ENCODE data around the gene HCN4. TPM values are rescaled to one million over a fixed set of nuclear protein-coding genes. Genes with fewer than 3 reads are reported as not detected.

Gene HCN4
- total and polyA plus RNA-seq, 2 of the 8 experiments (the other 6 are each of a cell fraction or from before 2014, with no cell fraction given) = 3.7 to 8.5 TPM

DNA sequence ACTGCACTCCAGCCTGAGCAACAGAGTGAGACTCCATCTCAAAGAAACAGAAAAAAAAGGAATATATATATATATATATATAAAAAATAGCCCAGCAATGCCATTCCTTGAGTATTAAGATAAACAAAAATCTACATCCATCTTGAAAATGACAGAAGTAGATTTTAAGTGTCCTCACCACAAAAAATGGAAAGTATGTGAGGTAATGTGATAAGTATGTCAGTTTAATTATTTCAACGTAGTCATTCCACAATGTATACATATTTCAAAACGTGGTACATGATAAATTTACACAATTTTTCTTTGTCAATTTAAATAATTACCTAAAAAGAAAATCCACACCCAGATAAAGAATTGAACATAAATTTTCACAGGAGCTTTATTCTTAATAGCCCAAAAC is 54.9 kb downstream of the HCN4 start:
- TF ChIP-seq CBX8 (IDR thresholded peaks at IDR 0.05; ENCODE audit: borderline replicate concordance, low read depth, low read length) = no peak
- no peaks in the 10 kb centered on the region for H3K79me1 ChIP-seq (ENCODE audit: low read depth, low read length)
- no peak overlapping the region for H3K23ac ChIP-seq (ENCODE audit: insufficient read length)
- H4K8ac ChIP-seq (ENCODE audit: extremely low read depth, insufficient read depth, low read length) = no peak overlapping the region
- no peak overlapping the region for H2BK20ac ChIP-seq (ENCODE audit: low read length)
- FAIRE-seq (no peak), DNase-seq (ENCODE audit: low read depth in 1 of 2, low spot score in 2 of 2) (no peak)
- ChIA-PET POLR2A (ENCODE audit: partially characterized antibody) (no interaction called here), CTCF (ENCODE audit: partially characterized antibody) (interaction anchor here (1.0 to 1.7 kb wide), 2 partner anchors 11 to 150 kb away, joined by 3 to 4 read pairs; no protein-coding TSS in a partner anchor)
- H3K56ac ChIP-seq (replicated peaks; ENCODE audit: insufficient read length, low read depth, low read length) = no peak overlapping the region
- no peaks in the 10 kb centered on the region for H3K27me3 ChIP-seq (replicated peaks in 1 of 4; ENCODE audit: control insufficient read depth in 3 of 4, extremely low read depth in 1 of 4, insufficient read depth in 3 of 4, low read length in 3 of 4)
- H3K27ac ChIP-seq (ENCODE audit: low read depth, low read length) = no peak overlapping the region
- no peak overlapping the region for H4K5ac ChIP-seq (ENCODE audit: insufficient read length, low read depth, low read length)
- no peak overlapping the region for H2BK120ac ChIP-seq (replicated peaks; ENCODE audit: low read depth, low read length)
- no peak overlapping the region for H3K4me3 ChIP-seq (ENCODE audit: extremely low read depth in 1 of 4, insufficient read depth in 2 of 4, low read depth in 3 of 4, low read length in 4 of 4)
- no peak overlapping the region for H3K4ac ChIP-seq (replicated peaks; ENCODE audit: insufficient read length, low read depth, low read length)
- no peaks in the 10 kb centered on the region for H3K36me3 ChIP-seq (ENCODE audit: control insufficient read depth in 2 of 4, insufficient read depth in 4 of 4, low read length in 3 of 4)
- H2AK5ac ChIP-seq (ENCODE audit: low read depth, low read length) = no peak overlapping the region
- no peaks in the 10 kb centered on the region for H3K79me2 ChIP-seq (ENCODE audit: control insufficient read depth in 1 of 2, insufficient read depth in 2 of 2, low read length in 2 of 2)
- H3K23me2 ChIP-seq (ENCODE audit: low read depth, low read length) = no peaks in the 10 kb centered on the region; the same call in 1 of the 2 replicates
- no peak overlapping the region for H4K91ac ChIP-seq (replicated peaks; ENCODE audit: insufficient read length, low read length)
- no peak overlapping the region for H2BK5ac ChIP-seq (ENCODE audit: low read depth, low read length)
- no peak overlapping the region for H3K9ac ChIP-seq (replicated peaks in 1 of 4; ENCODE audit: extremely low read depth in 1 of 4, low read depth in 3 of 4, low read length in 3 of 4)
- no peak overlapping the region for H3K18ac ChIP-seq (ENCODE audit: extremely low read depth, low read length)
- H2AFZ ChIP-seq (ENCODE audit: low read length) = no peak overlapping the region
- H3K14ac ChIP-seq (ENCODE audit: insufficient read length) = no peak overlapping the region
- no peaks in the 10 kb centered on the region for H3K9me3 ChIP-seq (ENCODE audit: insufficient read depth in 2 of 2, low read depth in 1 of 2, low read length in 1 of 2)
- H2BK12ac ChIP-seq (ENCODE audit: low read depth, low read length) = no peak overlapping the region
- no peak overlapping the region for H3K4me2 ChIP-seq (ENCODE audit: insufficient read depth in 1 of 2, low read depth in 2 of 2, low read length in 2 of 2)
- peaks cover 0 to 11% (median 8%) of the 10 kb centered on the region in 4 experiments; a peak in 5 of 7 replicates for H3K4me1 ChIP-seq (replicated peaks in 1 of 4; ENCODE audit: control insufficient read depth in 3 of 4, insufficient read depth in 4 of 4, low read length in 3 of 4)
- 81% methylated on average over 2 of the region's 2 CpGs; no CpG with 5 or more reads in 1 of the 2 experiments for WGBS, 2 experiments (ENCODE audit: extremely low coverage in 1 of 2, insufficient coverage in 1 of 2, insufficient read length in 1 of 2, insufficient replicate concordance in 2 of 2, low coverage in 1 of 2, low lambda C conversion rate in 2 of 2, missing lambda C conversion rate in 1 of 2)
- H2BK15ac ChIP-seq (ENCODE audit: low read length) = no peak overlapping the region
- no peaks in the 10 kb centered on the region for H4K20me1 ChIP-seq (replicated peaks in 1 of 2; ENCODE audit: control insufficient read depth in 1 of 2, insufficient read depth in 2 of 2, low read length in 2 of 2)
